Keratinocyte (primary cell): Measurements from ENCODE around the gene GRM1.

Source experiments
- CTCF ChIP-seq, 3 experiments: IDR thresholded peaks in 1 of 3; conservative IDR thresholded peaks in 1 of 3; optimal IDR thresholded peaks in 1 of 3; 2 replicates in 2 of 3; 3 replicates in 1 of 3; pipeline versions ENCODE3 to v1.5.1; 2011; ENCODE audit warnings: low read length in 3 of 3, mild to moderate bottlenecking in 3 of 3, moderate library complexity in 2 of 3, control low read depth in 1 of 3, inconsistent platforms in 1 of 3; ENCODE audit not compliant: insufficient read depth in 2 of 3; ENCODE audit errors: extremely low read depth in 1 of 3
- EZH2 ChIP-seq: IDR thresholded peaks from one replicate; pipeline ENCODE4 v1.6.1; 2012; ENCODE audit warnings: inconsistent platforms, mild to moderate bottlenecking, low read length, moderate library complexity

GRCh38 chr6:146123616-146124015 is 94.8 kb downstream of the GRM1 start:
- TF ChIP-seq CTCF (optimal IDR thresholded peaks at IDR 0.05 in 1 of 3, IDR thresholded peaks at IDR 0.05 in 1 of 3, conservative IDR thresholded peaks at IDR 0.05 in 1 of 3; ENCODE audit: extremely low read depth in 1 of 3, insufficient read depth in 2 of 3, low read length in 3 of 3) (no peak), EZH2 (no peak)
